AG04450 (cell line): ENCODE data around the gene SIGMAR1. TPM values are rescaled to one million over a fixed set of nuclear protein-coding genes. Genes with fewer than 3 reads are reported as not detected.

ENCODE experiments used
- CTCF ChIA-PET: fragments of 300-600, 350-600 bp; formaldehyde crosslinking; extraction: SDS; loops from one replicate; lab custom pipeline; 2022; ENCODE audit warnings: antibody characterized with exemption, inconsistent platforms; lab: Charles Lee
- POLR2A ChIA-PET: fragments of 350-600 bp; formaldehyde crosslinking; extraction: SDS; loops from one replicate; lab custom pipeline; 2021; ENCODE audit warnings: antibody characterized with exemption, inconsistent platforms; lab: Yijun Ruan, JAX
- DNase-seq: peaks from one replicate; pipeline ENCODE4 v3.0.0-alpha.2; 2011; ENCODE audit warnings: low read depth, low spot score
- H3K27ac ChIP-seq: one replicate; pipeline ENCODE4 v1.5.1; 2012; ENCODE audit warnings: low read depth, low read length, control low read depth
- H3K27me3 ChIP-seq: one replicate; pipeline ENCODE4 v1.6.0; 2012; ENCODE audit warnings: low read length; ENCODE audit not compliant: control insufficient read depth, insufficient read depth
- H3K4me3 ChIP-seq: 2 replicates; pipeline ENCODE4 v1.5.1; 2011; ENCODE audit warnings: mild to moderate bottlenecking, low read depth, low read length, control low read depth
- H3K9me3 ChIP-seq: 2 replicates; pipeline ENCODE4 v1.5.1; 2012; ENCODE audit warnings: low read length; ENCODE audit not compliant: control insufficient read depth, insufficient read depth
- CTCF ChIP-seq: IDR thresholded peaks from 2 replicates; pipeline ENCODE4 v1.5.1; 2011; ENCODE audit warnings: low read depth, low read length, control low read depth, inconsistent platforms
- polyA plus RNA-seq: library from polyadenylated mRNA; depleted of rRNA; stranded (reverse); fragments of >200 nt; gene quantifications from 2 replicates; pipeline ENCODE4 v1.2.3, GENCODE V29; 2011

The SIGMAR1 gene
- polyA plus RNA-seq, 1 experiment: 38.9 TPM

GRCh38 chr9:34594177-34594576 is 43.4 kb downstream of the SIGMAR1 start:
- H3K9me3 ChIP-seq: no peaks in the 10 kb centered on the region; the same call in 1 of the 2 replicates
- POLR2A ChIA-PET: interaction anchor here (1.1 kb wide), 1 partner anchor 112 kb away, joined by 3 read pairs; no protein-coding TSS in a partner anchor
- TF ChIP-seq CTCF: no peak
- DNase-seq: no peak
- CTCF ChIA-PET: interaction anchor here (0.6 to 1.9 kb wide), 4 partner anchors 40 to 190 kb away, joined by 3 to 14 read pairs (median 6); no protein-coding TSS in a partner anchor
- no peak overlapping the region for H3K27ac ChIP-seq
- H3K27me3 ChIP-seq: peaks cover 73% of the 10 kb centered on the region
- H3K4me3 ChIP-seq: no peak overlapping the region

- no peak for DNase-seq
- ChIA-PET POLR2A (interaction anchor here (1.1 kb wide), 1 partner anchor 111 kb away, joined by 3 read pairs; no protein-coding TSS in a partner anchor), CTCF (interaction anchor here (0.5 to 3.6 kb wide), 6 partner anchors 14 to 305 kb away, joined by 3 to 110 read pairs (median 34); no protein-coding TSS in a partner anchor)
- no peak for TF ChIP-seq CTCF
- Histone ChIP-seq H3K9me3 (no peaks in the 10 kb centered on the region; the same call in 1 of the 2 replicates), H3K4me3 (no peak overlapping the region), H3K27ac (no peak overlapping the region), H3K27me3 (peaks cover 79% of the 10 kb centered on the region)
These were observed 44.5 kb downstream of the SIGMAR1 start for GRCh38 chr9:34592895-34593601.

DNA sequence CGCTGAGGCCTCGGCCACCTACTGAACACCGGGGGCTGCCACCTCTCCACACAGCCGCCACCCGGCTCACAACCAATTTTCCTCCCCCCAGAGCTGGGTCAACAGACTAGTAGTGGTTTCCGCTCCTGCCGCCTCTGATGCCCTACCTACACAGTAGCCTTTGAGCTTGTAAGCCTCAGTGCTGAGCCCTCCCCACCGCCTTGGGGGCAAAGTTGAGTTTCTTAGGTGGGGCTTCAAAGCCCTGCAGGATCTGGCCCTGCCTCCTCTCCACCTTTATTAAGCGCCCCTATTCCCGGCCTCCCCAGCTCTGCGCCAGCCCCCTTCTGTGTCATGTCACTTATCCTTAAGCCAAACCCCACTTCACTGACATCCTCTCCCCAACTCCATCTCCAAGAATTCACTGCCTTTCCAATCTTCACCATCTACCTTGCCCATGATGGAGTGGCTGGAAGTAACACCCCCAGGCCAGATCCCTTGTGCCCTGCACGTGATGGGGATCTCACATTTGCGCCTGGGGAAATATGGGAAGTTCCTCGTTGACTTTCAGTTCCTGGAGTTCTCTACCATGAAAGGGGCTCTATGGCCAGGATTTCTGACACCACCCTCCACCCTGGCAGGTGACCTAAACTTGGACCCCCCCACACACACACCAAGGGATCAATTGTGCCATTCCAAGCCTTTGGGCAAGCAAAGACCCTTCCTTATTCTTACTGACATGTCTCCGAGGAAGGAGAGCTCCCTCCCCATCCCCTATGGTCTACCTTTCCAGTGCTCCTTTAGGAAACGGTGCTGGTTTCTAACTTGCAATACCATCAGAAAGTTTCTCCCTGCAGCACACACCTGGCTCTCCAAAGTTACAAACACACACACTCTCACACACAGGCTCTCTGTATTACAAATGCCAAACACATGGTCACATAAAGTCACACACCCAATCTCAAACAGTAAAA is 45.4 kb downstream of the SIGMAR1 start:
- ChIA-PET CTCF (interaction anchor here (0.5 to 3.6 kb wide), 41 partner anchors 8 to 304 kb away, joined by 3 to 110 read pairs (median 6); partner anchors contain the start of genes DCTN3 and GALT), POLR2A (interaction anchor here (1.9 kb wide), 1 partner anchor 44 kb away, joined by 4 read pairs; no protein-coding TSS in a partner anchor)
- DNase-seq: no peak
- Histone ChIP-seq H3K4me3 (no peak overlapping the region), H3K27ac (no peak overlapping the region), H3K27me3 (peaks cover 78% of the 10 kb centered on the region), H3K9me3 (no peaks in the 10 kb centered on the region; the same call in 1 of the 2 replicates)
- TF ChIP-seq CTCF: no peak

DNA sequence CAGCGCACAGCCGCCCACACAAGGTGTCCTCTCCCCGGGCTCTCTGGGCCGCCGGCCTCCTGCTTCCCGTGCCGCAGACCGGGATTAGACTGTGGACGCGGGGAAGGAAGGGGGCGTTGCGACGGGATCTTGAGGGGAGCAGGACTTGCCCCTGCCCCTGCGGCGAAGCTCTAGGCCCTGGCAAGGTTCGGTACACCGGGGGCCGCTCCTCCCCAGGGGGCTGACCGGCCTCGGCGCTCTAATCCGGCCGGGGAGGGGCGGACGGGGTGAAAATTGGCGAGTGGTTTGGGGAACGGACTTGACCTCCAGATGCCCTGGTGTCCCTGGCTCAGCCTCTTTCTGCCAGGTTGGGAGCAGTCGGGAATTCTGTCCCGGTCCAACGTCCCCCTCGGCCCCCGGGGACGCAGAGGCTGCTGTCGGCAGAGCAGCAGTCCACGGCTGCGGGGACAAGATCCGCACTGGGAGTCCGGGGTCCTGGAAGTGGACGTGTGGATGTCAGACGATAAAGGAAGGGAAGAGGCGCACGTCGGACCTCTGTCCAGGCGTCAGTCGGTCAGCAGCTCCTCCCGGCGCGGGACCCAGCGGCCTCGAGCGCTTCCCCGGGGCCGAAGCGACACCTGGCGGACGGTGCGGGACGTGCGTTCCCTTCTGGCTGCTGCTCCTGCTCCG is 46.2 kb downstream of the SIGMAR1 start:
- peak; percentile 85 for TF ChIP-seq CTCF
- DNase-seq: peak; percentile 32
- Histone ChIP-seq H3K9me3 (no peaks in the 10 kb centered on the region; the same call in 1 of the 2 replicates), H3K4me3 (no peak overlapping the region), H3K27ac (no peak overlapping the region), H3K27me3 (peaks cover 74% of the 10 kb centered on the region)
- CTCF ChIA-PET: interaction anchor here (0.5 to 3.6 kb wide), 46 partner anchors 8 to 259 kb away, joined by 3 to 110 read pairs (median 4); partner anchors contain the start of genes DCTN3 and GALT
- POLR2A ChIA-PET: interaction anchor here (1.9 kb wide), 1 partner anchor 44 kb away, joined by 4 read pairs; no protein-coding TSS in a partner anchor
